K562 (cell line): ENCODE results near the gene PBXIP1. TPM values are rescaled to one million over a fixed set of nuclear protein-coding genes. Genes with fewer than 3 reads are reported as not detected.

ENCODE experiments used
- ARNT ChIP-seq, 2 experiments: fragments of 450-650 bp; IDR thresholded peaks; 2 replicates each; pipeline ENCODE4 v1.6.1; 2016; ENCODE audit warnings: mild to moderate bottlenecking in 1 of 2
- BACH1 ChIP-seq: fragments of 200-800 bp; sonication (Bioruptor generic); IDR thresholded peaks from 2 replicates; pipeline ENCODE4 v1.6.1; 2016; ENCODE audit warnings: missing genetic modification characterization, missing compliant biosample characterization
- ELK3 ChIP-seq: fragments of 450-650 bp; formaldehyde crosslinking; IDR thresholded peaks from 2 replicates; pipeline ENCODE4 v1.4.0; 2020; ENCODE audit warnings: mild to moderate bottlenecking
- NFIC ChIP-seq: fragments of 450-650 bp; IDR thresholded peaks from 2 replicates; pipeline ENCODE4 v1.6.1; 2017; ENCODE audit warnings: mild to moderate bottlenecking, inconsistent platforms
- PHF21A ChIP-seq: fragments of 450-650 bp; IDR thresholded peaks from 2 replicates; pipeline ENCODE4 v1.6.1; 2017; ENCODE audit warnings: low read depth, borderline replicate concordance
- PURB ChIP-seq: sonication (generic); formaldehyde crosslinking; IDR thresholded peaks from 2 replicates; pipeline ENCODE4 v1.9.0; 2021; ENCODE audit warnings: low read depth, mild to moderate bottlenecking, missing genetic modification reagents
- REST ChIP-seq, 2 experiments: fragments of 450-650 bp; formaldehyde crosslinking in 1 of 2; IDR thresholded peaks; 2 replicates each; pipeline versions ENCODE4 v1.4.0 to v1.6.1; 2014 to 2020; ENCODE audit warnings: mild to moderate bottlenecking in 2 of 2, borderline replicate concordance in 1 of 2, low read depth in 1 of 2
- SMAD4 ChIP-seq: fragments of 250-450 bp; sonication (Bioruptor Pico); conservative IDR thresholded peaks from 2 replicates; pipeline ENCODE4 v1.8.0; 2021; ENCODE audit warnings: inconsistent platforms, mild to moderate bottlenecking, moderate library complexity
- ZBTB26 ChIP-seq: fragments of 450-650 bp; formaldehyde crosslinking; IDR thresholded peaks from 2 replicates; pipeline ENCODE4 v1.4.0; 2022; ENCODE audit warnings: missing genetic modification characterization
- ZNF592 ChIP-seq: fragments of 450-650 bp; IDR thresholded peaks from 2 replicates; pipeline ENCODE4 v1.6.1; 2017; ENCODE audit warnings: antibody characterized with exemption, mild to moderate bottlenecking
- polyA plus RNA-seq, 8 experiments: library from polyadenylated mRNA; depleted of rRNA in 4 of 8; stranded (reverse) in 5 of 8; unstranded in 3 of 8; fragments of >200 nt; fragmentation: Nextera tagmentation in 2 of 8; fragmentation: Illumina TruSeq in 1 of 8; extraction: Ambion mirVana in 2 of 8; extraction: Trizol in 1 of 8; gene quantifications; 2 replicates each; pipeline versions ENCODE4 v1.2.1 to v1.2.3, GENCODE V29; 2011 to 2014; ENCODE audit warnings: inconsistent platforms in 1 of 8, missing spikeins in 1 of 8
- total RNA-seq, 7 experiments: library from RNA; depleted of rRNA in 6 of 7; stranded (reverse); fragments of >200 nt in 6 of 7; fragmentation: Illumina TruSeq in 2 of 7; extraction: Trizol in 2 of 7; gene quantifications; 2 replicates each; pipeline versions ENCODE4 v1.2.1 to v1.2.3, GENCODE V29; 2011 to 2021; ENCODE audit warnings: low replicate concordance in 1 of 7

The PBXIP1 gene
- total and polyA plus RNA-seq, 9 of the 15 experiments (the other 6 are each of a cell fraction or from before 2014, with no cell fraction given), result 0.13 to 8.3 (median 5.8) TPM

- TF ChIP-seq ZNF592, result 0 out of 2 replicates have a peak, but pooled peaks have one; percentile 31
- no peak for TF ChIP-seq ELK3
- 0 out of 2 replicates have a peak, but pooled peaks have one; percentile 48 for TF ChIP-seq BACH1 (tag)
- no peak for TF ChIP-seq PURB (CRISPR knock-in tag)
- peak; percentile 64; the same call in 1 of the 2 replicates for TF ChIP-seq SMAD4 (CRISPR knock-in tag)
- no peak for TF ChIP-seq NFIC
- TF ChIP-seq REST (IDR thresholded peaks at IDR 0.05; ENCODE audit: borderline replicate concordance), result no peak
- TF ChIP-seq REST (CRISPR knock-in tag; IDR thresholded peaks at IDR 0.05; ENCODE audit: low read depth), result 0 out of 2 replicates have a peak, but pooled peaks have one; percentile 45
- 0 out of 4 replicates have a peak, but pooled peaks of 1 of the 2 experiments have one; percentile 30 for TF ChIP-seq ARNT (IDR thresholded peaks at IDR 0.05)
- no peak for TF ChIP-seq PHF21A
- 0 out of 2 replicates have a peak, but pooled peaks have one; percentile 45 for TF ChIP-seq ZBTB26 (CRISPR knock-in tag)
Observed at GRCh38 chr1:155004352-155005075, 48.6 kb upstream of the PBXIP1 start (continued).
